Transverse colon (tissue), 3 donors: ENCODE measurements around the gene RTF1.

Experiments used
- EP300 ChIP-seq: sonication (generic); formaldehyde crosslinking; IDR thresholded peaks from one replicate; pipeline ENCODE4 v1.6.1; 2017; ENCODE audit warnings: antibody characterized with exemption, low read depth
- POLR2A ChIP-seq: fragments of 450-650 bp; IDR thresholded peaks from one replicate; pipeline ENCODE4 v1.6.1; 2016; ENCODE audit warnings: antibody characterized with exemption, mild to moderate bottlenecking, moderate library complexity
- TF ChIP-seq, protein P1 (sequence below), 5 experiments: fragments of 200-600 bp in 3 of 5; fragments of 450-650 bp in 2 of 5; sonication (generic) in 3 of 5; IDR thresholded peaks; 1 replicate in 2 of 5; 2 replicates in 3 of 5; pipeline ENCODE4 v1.5.1; 2016 to 2017; ENCODE audit warnings: antibody characterized with exemption in 5 of 5, inconsistent platforms in 3 of 5, mild to moderate bottlenecking in 2 of 5, moderate library complexity in 1 of 5

DNA sequence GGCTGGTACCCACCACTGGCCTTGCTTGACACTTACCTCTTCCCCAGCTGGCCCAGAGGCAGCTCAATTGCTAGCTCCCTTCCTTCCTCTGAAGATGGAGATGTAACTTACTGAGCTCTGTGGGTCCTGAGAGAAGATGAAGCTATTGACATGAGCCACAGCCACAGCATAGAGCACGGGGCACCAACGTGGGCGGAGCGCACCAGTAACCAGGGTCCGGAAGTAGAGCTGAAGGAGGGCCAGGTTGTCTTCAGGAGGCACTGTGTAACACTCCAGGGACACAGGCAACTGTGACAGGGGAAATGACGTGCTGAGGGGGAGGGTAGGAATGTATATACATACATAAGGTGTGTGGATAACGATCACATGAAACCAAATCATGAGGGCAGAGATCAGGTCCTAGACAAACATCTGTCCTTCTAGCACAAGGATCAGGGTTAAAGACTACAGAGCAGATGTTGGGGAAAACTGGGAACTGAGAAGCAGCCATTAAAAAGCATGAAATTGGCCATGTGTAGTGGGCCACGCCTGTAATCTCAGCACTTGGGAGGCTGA, 101.1 kb downstream of the RTF1 start:
- TF ChIP-seq, protein P1, sequence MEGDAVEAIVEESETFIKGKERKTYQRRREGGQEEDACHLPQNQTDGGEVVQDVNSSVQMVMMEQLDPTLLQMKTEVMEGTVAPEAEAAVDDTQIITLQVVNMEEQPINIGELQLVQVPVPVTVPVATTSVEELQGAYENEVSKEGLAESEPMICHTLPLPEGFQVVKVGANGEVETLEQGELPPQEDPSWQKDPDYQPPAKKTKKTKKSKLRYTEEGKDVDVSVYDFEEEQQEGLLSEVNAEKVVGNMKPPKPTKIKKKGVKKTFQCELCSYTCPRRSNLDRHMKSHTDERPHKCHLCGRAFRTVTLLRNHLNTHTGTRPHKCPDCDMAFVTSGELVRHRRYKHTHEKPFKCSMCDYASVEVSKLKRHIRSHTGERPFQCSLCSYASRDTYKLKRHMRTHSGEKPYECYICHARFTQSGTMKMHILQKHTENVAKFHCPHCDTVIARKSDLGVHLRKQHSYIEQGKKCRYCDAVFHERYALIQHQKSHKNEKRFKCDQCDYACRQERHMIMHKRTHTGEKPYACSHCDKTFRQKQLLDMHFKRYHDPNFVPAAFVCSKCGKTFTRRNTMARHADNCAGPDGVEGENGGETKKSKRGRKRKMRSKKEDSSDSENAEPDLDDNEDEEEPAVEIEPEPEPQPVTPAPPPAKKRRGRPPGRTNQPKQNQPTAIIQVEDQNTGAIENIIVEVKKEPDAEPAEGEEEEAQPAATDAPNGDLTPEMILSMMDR (IDR thresholded peaks at IDR 0.05): no peak
- TF ChIP-seq POLR2A (no peak), EP300 (no peak)
